ENCODE measurements around the gene ALK. TPM values are rescaled to one million over a fixed set of nuclear protein-coding genes. Genes with fewer than 3 reads are reported as not detected.

ALK gene
- total RNA-seq, 1 experiment from 2014 or later: 0.87 TPM

DNA sequence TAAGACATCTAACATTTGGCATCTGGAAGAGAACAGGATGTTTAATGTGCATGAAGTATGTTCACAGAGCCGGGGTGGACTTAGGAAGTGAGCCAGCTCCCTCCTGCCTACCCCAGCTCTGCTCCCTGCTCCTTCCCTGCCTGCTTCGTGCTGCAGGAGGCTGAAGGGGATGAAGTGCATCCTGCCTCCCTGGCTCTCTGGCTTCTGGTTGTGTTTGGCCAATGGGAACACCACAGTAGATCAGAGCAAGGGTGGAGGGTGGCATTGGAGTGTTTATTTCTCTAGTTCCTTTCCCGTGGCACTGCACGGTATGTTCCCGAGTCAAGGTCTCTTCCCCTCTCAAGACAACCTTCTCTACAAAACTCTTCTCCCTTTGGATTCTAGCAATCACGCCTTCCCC is 426.3 kb downstream of the ALK start:
- DNase-seq: no peak
- no peak overlapping the region for H3K27ac ChIP-seq (ENCODE audit: low read length)

DNA sequence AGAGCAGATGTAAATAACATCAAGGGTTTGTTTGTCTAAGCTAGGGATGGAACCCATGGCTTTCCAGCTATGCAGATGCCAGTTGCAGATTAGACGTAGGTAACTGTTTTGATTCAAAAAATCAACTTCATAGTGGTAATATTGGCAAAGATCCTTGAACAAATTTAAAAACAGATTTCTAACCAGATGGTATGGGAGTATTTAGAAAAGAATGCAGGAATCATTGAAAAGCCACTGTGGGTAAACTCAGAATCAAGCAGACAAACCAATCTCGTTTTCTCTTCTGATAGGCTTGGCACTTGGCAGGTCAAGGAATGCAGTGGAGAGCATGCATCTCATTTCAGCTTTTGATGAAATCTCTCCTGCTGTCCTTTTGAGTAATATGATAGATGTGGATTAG is 428.7 kb downstream of the ALK start:
- Histone ChIP-seq H3K9ac (ENCODE audit: low read length) (no peak overlapping the region), H3K27me3 (ENCODE audit: low read length) (no peaks in the 10 kb centered on the region)
- no peak for ATAC-seq

More for the DNA sequence above, 426.3 kb downstream of the ALK start:
- Histone ChIP-seq H3K36me3 (ENCODE audit: low read depth, low read length) (no peaks in the 10 kb centered on the region), H3K4me1 (ENCODE audit: insufficient read depth, low read length) (no peaks in the 10 kb centered on the region), H3K9me3 (ENCODE audit: low read length) (no peaks in the 10 kb centered on the region), H3K4me2 (ENCODE audit: low read length) (no peak overlapping the region), H3K79me2 (ENCODE audit: low read length) (no peaks in the 10 kb centered on the region), H3K9me2 (replicated peaks; ENCODE audit: low read length) (no peaks in the 10 kb centered on the region), H3K4me3 (ENCODE audit: low read length) (no peak overlapping the region), H2AFZ (ENCODE audit: low read length) (no peak overlapping the region), H3K9ac (ENCODE audit: low read length) (no peak overlapping the region), H4K20me1 (ENCODE audit: low read length) (no peaks in the 10 kb centered on the region), H3F3A (ENCODE audit: low read length, unreplicated experiment) (no peaks in the 10 kb centered on the region), H3K27me3 (ENCODE audit: low read length) (no peaks in the 10 kb centered on the region)
- ChIA-PET CTCF (no interaction called here), POLR2A (ENCODE audit: unreplicated experiment) (no interaction called here)
- intact Hi-C loops (cut with micrococcal nuclease): no loop called here
- TF ChIP-seq EZH2phosphoT487 (IDR thresholded peaks at IDR 0.05; ENCODE audit: borderline replicate concordance, low read length) (no peak), EZH2 (IDR thresholded peaks at IDR 0.05; ENCODE audit: low read length, unreplicated experiment) (no peak)
- TF ChIP-seq, protein P1, sequence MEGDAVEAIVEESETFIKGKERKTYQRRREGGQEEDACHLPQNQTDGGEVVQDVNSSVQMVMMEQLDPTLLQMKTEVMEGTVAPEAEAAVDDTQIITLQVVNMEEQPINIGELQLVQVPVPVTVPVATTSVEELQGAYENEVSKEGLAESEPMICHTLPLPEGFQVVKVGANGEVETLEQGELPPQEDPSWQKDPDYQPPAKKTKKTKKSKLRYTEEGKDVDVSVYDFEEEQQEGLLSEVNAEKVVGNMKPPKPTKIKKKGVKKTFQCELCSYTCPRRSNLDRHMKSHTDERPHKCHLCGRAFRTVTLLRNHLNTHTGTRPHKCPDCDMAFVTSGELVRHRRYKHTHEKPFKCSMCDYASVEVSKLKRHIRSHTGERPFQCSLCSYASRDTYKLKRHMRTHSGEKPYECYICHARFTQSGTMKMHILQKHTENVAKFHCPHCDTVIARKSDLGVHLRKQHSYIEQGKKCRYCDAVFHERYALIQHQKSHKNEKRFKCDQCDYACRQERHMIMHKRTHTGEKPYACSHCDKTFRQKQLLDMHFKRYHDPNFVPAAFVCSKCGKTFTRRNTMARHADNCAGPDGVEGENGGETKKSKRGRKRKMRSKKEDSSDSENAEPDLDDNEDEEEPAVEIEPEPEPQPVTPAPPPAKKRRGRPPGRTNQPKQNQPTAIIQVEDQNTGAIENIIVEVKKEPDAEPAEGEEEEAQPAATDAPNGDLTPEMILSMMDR (conservative IDR thresholded peaks at IDR 0.05; ENCODE audit: low read depth, low read length): no peak
- no peak for ATAC-seq
- no TSS peak for BruUV-seq (replicated peaks)

DNA sequence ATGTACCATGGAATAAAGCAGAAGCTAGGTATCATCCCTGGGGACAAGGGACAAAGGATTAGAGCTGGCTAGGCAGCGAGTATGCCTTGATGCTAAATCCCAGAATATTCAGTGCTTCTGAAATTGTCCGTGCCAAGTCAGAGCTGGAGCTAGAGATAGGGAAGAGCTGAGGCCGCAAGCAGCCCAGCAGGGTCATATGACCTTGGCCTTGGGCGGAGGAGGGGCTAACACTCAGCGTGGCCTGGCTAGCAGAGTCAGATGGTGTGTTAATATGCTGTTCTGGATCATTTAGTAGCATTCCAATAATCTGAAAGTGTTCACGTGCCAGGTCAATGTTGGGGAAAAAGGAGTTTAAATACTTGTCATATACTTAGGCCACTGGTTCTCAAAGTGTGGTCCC is 431.3 kb downstream of the ALK start:
- Histone ChIP-seq H3K4me3 (ENCODE audit: low read length) (no peak overlapping the region), H3K79me2 (ENCODE audit: low read length) (no peaks in the 10 kb centered on the region), H3K36me3 (ENCODE audit: low read depth, low read length) (no peaks in the 10 kb centered on the region), H3K4me2 (ENCODE audit: low read length) (no peak overlapping the region), H4K20me1 (ENCODE audit: low read length) (no peaks in the 10 kb centered on the region), H3K27me3 (ENCODE audit: low read length) (no peaks in the 10 kb centered on the region), H2AFZ (ENCODE audit: low read length) (no peak overlapping the region), H3K9me3 (ENCODE audit: low read length) (no peaks in the 10 kb centered on the region), H3K4me1 (ENCODE audit: insufficient read depth, low read length) (no peaks in the 10 kb centered on the region), H3F3A (ENCODE audit: low read length, unreplicated experiment) (no peaks in the 10 kb centered on the region), H3K27ac (ENCODE audit: low read length) (no peak overlapping the region), H3K9ac (ENCODE audit: low read length) (no peak overlapping the region), H3K9me2 (replicated peaks; ENCODE audit: low read length) (no peaks in the 10 kb centered on the region)
- no TSS peak for BruUV-seq (replicated peaks)
- intact Hi-C loops (cut with micrococcal nuclease): no loop called here
- DNase-seq (no peak), ATAC-seq (no peak)
- CTCF ChIA-PET: no interaction called here
- POLR2A ChIA-PET (ENCODE audit: unreplicated experiment): no interaction called here
- no peak for TF ChIP-seq EZH2 (IDR thresholded peaks at IDR 0.05; ENCODE audit: low read length, unreplicated experiment)
- TF ChIP-seq, protein P1 (conservative IDR thresholded peaks at IDR 0.05; ENCODE audit: low read depth, low read length): no peak
- TF ChIP-seq EZH2phosphoT487 (IDR thresholded peaks at IDR 0.05; ENCODE audit: borderline replicate concordance, low read length): no peak

More for the DNA sequence above, 428.7 kb downstream of the ALK start:
- no peaks in the 10 kb centered on the region for H4K20me1 ChIP-seq (ENCODE audit: low read length)
- intact Hi-C loops (cut with micrococcal nuclease): no loop called here
- CTCF ChIA-PET: no interaction called here
- H3F3A ChIP-seq (ENCODE audit: low read length, unreplicated experiment): no peaks in the 10 kb centered on the region
- no peaks in the 10 kb centered on the region for H3K9me3 ChIP-seq (ENCODE audit: low read length)
- H3K4me1 ChIP-seq (ENCODE audit: insufficient read depth, low read length): no peaks in the 10 kb centered on the region
- DNase-seq: no peak
- H3K27ac ChIP-seq (ENCODE audit: low read length): no peak overlapping the region
- H3K9me2 ChIP-seq (replicated peaks; ENCODE audit: low read length): no peaks in the 10 kb centered on the region
- TF ChIP-seq EZH2phosphoT487 (IDR thresholded peaks at IDR 0.05; ENCODE audit: borderline replicate concordance, low read length) (no peak), EZH2 (IDR thresholded peaks at IDR 0.05; ENCODE audit: low read length, unreplicated experiment) (no peak)
- TF ChIP-seq, protein P1 (conservative IDR thresholded peaks at IDR 0.05; ENCODE audit: low read depth, low read length): no peak
- no peak overlapping the region for H3K4me3 ChIP-seq (ENCODE audit: low read length)
- POLR2A ChIA-PET (ENCODE audit: unreplicated experiment): no interaction called here
- H2AFZ ChIP-seq (ENCODE audit: low read length): no peak overlapping the region
- no peaks in the 10 kb centered on the region for H3K36me3 ChIP-seq (ENCODE audit: low read depth, low read length)
- no TSS peak for BruUV-seq (replicated peaks)
- no peaks in the 10 kb centered on the region for H3K79me2 ChIP-seq (ENCODE audit: low read length)
- H3K4me2 ChIP-seq (ENCODE audit: low read length): no peak overlapping the region
